Fibroblast of the aortic adventitia (primary cell): ENCODE results near the gene ACTL8. TPM values are rescaled to one million over a fixed set of nuclear protein-coding genes. Genes with fewer than 3 reads are reported as not detected.

Experiments used
- DNase-seq: peaks from one replicate; pipeline ENCODE4 v3.0.0-alpha.2; 2010; ENCODE audit warnings: low read depth
- H3K4me3 ChIP-seq: 2 replicates; pipeline ENCODE4 v1.5.1; 2011; ENCODE audit warnings: low read depth, mild to moderate bottlenecking, control low read depth, low read length, moderate library complexity
- total RNA-seq: library from RNA; depleted of rRNA; stranded (reverse); fragments of >200 nt; gene quantifications from 2 replicates; pipeline ENCODE4 v1.2.3, GENCODE V29; 2012; ENCODE audit warnings: low replicate concordance
- TF ChIP-seq, protein P1 (sequence below): IDR thresholded peaks from 2 replicates; pipeline ENCODE4 v1.5.1; 2011; ENCODE audit warnings: mild to moderate bottlenecking, low read length, control low read depth, inconsistent platforms; ENCODE audit not compliant: insufficient read depth

ACTL8 gene
- total RNA-seq, 1 donor, result not detected

DNA sequence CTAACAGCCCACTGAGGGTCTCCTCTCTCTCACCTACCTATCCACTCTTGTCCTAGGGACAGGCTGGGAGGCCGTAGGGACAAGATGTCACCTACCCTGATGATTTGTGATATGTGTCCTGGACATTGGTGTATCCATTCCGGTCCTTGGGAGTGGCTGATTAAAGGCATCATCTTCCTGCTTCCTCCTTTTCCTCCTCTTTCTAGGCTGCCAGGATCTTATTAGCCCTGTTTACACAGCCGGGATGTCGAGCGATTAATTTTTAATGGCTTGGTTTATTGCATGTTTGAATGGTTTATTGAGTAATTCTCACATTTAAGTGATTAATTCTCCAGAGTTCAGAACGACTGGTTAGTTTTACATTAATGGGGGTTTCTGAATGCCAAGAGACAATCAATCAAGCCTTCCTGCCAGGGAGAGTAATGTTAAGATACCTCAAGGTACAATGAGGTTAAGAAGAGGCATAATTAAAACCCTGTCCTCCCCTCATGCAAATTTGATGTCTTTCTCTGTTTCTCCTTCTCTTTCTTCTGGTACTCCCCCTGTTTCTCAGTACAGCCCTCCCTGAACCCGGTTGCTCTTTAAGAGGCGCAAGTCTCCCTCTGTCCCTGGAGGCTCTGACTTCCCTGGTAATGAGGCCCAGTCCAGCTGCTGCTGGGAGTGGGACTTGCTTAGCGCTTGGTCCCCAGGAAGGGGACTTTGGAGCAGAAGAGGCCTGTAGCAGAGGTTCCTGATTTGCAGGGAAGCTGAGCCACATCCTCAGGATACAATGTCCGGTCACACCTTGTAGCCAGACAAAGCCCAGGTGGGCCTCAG, 50.9 kb downstream of the ACTL8 start:
- DNase-seq, result no peak
- TF ChIP-seq, protein P1, sequence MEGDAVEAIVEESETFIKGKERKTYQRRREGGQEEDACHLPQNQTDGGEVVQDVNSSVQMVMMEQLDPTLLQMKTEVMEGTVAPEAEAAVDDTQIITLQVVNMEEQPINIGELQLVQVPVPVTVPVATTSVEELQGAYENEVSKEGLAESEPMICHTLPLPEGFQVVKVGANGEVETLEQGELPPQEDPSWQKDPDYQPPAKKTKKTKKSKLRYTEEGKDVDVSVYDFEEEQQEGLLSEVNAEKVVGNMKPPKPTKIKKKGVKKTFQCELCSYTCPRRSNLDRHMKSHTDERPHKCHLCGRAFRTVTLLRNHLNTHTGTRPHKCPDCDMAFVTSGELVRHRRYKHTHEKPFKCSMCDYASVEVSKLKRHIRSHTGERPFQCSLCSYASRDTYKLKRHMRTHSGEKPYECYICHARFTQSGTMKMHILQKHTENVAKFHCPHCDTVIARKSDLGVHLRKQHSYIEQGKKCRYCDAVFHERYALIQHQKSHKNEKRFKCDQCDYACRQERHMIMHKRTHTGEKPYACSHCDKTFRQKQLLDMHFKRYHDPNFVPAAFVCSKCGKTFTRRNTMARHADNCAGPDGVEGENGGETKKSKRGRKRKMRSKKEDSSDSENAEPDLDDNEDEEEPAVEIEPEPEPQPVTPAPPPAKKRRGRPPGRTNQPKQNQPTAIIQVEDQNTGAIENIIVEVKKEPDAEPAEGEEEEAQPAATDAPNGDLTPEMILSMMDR, result no peak
- no peak overlapping the region for H3K4me3 ChIP-seq

DNA sequence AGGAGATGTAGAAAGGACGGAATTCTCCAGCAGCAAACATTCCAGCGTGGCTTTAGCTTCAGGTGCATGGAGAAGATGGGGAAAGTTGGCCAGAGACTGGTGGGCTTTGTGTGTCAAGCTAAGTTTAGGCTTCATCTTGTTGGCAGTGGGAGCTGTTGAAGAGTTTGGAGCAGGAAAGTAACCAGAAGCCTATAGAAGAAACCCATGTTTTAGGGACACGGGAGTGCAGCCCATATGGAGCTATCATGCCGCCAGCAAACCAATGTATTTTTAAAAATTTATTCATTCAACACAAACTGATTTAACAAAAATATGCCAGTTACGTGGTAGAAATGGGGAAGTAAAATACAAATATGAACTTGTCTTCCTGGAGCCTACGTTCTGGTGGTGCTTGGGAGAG, 53.7 kb downstream of the ACTL8 start:
- TF ChIP-seq, protein P1, result no peak
- H3K4me3 ChIP-seq, result no peak overlapping the region
- DNase-seq, result no peak

DNA sequence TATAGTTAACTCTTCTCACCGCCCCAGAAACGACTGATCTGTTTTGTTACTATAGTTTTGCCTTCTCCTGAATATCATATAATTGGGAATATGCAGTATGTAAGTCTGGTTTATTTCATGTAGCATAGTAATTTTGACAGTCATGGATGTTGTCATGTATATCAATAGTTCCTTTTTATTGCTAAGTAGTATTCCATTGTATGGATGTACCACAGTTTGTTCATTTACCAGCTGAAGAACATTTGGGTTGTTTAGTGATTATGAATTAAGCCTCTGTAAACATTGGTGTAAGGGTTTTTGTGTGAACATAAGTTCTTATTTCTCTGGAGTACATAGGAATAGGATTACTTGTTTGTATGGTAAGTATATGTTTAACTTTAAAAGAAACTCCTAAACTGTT, 55.5 kb downstream of the ACTL8 start:
- DNase-seq, result no peak
- H3K4me3 ChIP-seq, result no peak overlapping the region
- TF ChIP-seq, protein P1, result no peak

DNA sequence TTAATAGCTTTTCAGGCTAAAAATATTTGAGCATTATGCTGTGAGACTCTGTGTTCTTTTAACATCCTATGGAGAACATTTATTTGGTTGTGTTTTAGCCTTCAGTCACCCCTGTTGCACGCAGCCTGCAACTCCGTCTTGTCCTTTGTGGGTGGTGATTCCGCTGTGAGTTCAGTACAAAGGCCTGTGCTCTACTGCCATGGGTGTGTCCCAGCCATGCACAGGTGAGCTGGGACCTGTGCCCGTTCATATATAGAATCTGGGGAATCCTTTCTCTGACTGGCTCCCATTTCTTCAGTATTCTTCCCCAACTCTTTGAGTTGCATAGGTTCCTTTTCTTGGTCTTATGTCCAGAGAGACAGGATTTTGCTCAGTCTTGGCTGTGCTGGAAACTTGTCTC, 61.4 kb downstream of the ACTL8 start:
- DNase-seq, result no peak
- TF ChIP-seq, protein P1, result no peak
- no peak overlapping the region for H3K4me3 ChIP-seq

DNA sequence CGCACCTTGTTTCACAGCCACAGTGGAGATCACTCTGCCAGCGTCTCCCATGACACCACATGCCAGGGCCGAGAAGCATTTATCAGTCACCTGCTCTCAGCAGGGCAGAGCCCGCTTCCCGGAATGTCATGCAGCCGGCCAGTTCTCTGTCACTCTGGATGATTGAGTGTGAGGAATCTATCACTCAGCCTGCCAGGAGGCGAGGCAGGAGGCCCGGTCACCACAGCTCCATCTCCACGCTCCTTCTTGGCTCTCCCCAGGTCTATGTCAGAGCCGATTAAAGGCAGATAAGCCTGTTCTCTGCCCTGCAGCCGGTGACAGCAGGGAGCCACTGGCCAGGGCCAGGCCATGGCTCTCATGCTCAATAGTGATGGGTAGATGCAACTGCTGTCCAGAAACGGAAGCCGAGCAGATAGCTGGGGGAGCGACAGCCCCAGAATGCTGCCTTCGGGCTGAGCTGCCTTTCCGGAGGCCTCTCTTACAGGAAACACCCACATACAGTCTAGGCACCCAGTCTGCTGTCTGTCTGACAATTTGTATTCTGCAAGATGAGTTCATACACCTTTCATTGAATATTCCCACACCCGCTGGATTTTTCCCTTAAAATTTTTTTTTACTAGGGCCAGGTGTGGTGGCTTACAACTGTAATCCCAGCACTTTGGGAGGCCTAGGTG, 64.1 kb downstream of the ACTL8 start:
- no peak for DNase-seq
- TF ChIP-seq, protein P1, result no peak
- H3K4me3 ChIP-seq, result no peak overlapping the region

DNA sequence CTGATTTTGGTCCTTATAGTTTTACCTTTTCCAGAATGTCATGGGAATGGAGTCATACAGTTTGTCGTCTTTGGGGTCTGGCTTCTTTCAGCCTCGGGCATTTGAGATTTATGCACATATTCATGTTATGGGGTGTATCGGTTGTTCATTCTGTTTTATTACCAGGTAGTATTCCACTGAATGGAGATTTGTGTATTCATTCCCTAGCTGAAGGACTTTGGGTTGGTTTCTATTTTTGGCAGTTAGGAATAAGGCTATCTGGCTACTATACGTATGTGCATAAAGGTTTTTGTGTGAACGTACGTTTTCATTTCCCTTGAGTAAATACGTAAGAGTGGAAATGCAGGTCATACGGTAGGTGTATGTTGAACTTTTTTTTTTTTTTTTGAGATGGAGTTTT, 65.1 kb downstream of the ACTL8 start:
- H3K4me3 ChIP-seq, result no peak overlapping the region
- TF ChIP-seq, protein P1, result no peak
- DNase-seq, result no peak
